Frontal cortex (tissue), 4 donors: ENCODE data around the gene LAPTM5. TPM values are rescaled to one million over a fixed set of nuclear protein-coding genes. Genes with fewer than 3 reads are reported as not detected.
"Not testable (repeated sequence)": the region's sequence is repeated elsewhere in the genome, so short reads cannot be mapped to it uniquely, and the experiment has no call there.

Experiments
- DNase-seq, 2 donors: peaks; one replicate each; pipeline ENCODE4 v3.0.0; 2012; ENCODE audit warnings: low spot score in 2 of 2
- FAIRE-seq: peaks from 2 replicates; lab custom pipeline; 2012; peaks lifted over from hg19 to GRCh38; lab: Jason Lieb, UNC
- total RNA-seq: library from RNA; depleted of rRNA; stranded (reverse); fragments of >200 nt; gene quantifications from one replicate; pipeline ENCODE4 v1.2.3, GENCODE V29; 2014
- donor health status: control.
- donor health status: control.
- donor health status: control.

Gene LAPTM5
- 3.7 TPM for total RNA-seq

- FAIRE-seq (no peak), DNase-seq (no peak)
Measured at GRCh38 chr1:30757352-30758120, at the start of gene LAPTM5. TSS of gene LAPTM5 (minus strand) at chr1:30757774. CDS start at chr1:30757745, 29 bp downstream.

GRCh38 chr1:30806381-30807317, 49.1 kb upstream of the LAPTM5 start:
- DNase-seq (no peak), FAIRE-seq (no peak)

GRCh38 chr1:30805304-30806003, 47.9 kb upstream of the LAPTM5 start:
- FAIRE-seq (no peak), DNase-seq (no peak)

- FAIRE-seq (no peak), DNase-seq (no peak)
Measured at GRCh38 chr1:30804822-30805221, 47.2 kb upstream of the LAPTM5 start.

GRCh38 chr1:30804352-30804751, 46.8 kb upstream of the LAPTM5 start:
- FAIRE-seq, result no peak

GRCh38 chr1:30803562-30803961, 46.0 kb upstream of the LAPTM5 start:
- FAIRE-seq, result no peak

More at GRCh38 chr1:30804352-30804751, 46.8 kb upstream of the LAPTM5 start:
- DNase-seq, result no peak

GRCh38 chr1:30801771-30802198, 44.2 kb upstream of the LAPTM5 start:
- DNase-seq, result peak; percentile 67 to 74
- FAIRE-seq, result no peak

More at GRCh38 chr1:30803562-30803961, 46.0 kb upstream of the LAPTM5 start:
- no peak for DNase-seq

GRCh38 chr1:30799233-30799511, 41.6 kb upstream of the LAPTM5 start:
- DNase-seq, result no peak
- FAIRE-seq, result no peak

- FAIRE-seq, result no peak
- no peak for DNase-seq
Measured at GRCh38 chr1:30798389-30799232, 41.0 kb upstream of the LAPTM5 start.

- FAIRE-seq, result no peak
- no peak for DNase-seq
Measured at GRCh38 chr1:30795026-30795425, 37.5 kb upstream of the LAPTM5 start.

- no peak for DNase-seq
- FAIRE-seq, result no peak
Measured at GRCh38 chr1:30794260-30794659, 36.7 kb upstream of the LAPTM5 start.

- no peak for FAIRE-seq
- DNase-seq, result no peak
Measured at GRCh38 chr1:30793209-30793608, 35.6 kb upstream of the LAPTM5 start.

GRCh38 chr1:30791868-30792267, 34.3 kb upstream of the LAPTM5 start:
- no peak for FAIRE-seq

GRCh38 chr1:30790850-30791778, 33.5 kb upstream of the LAPTM5 start:
- DNase-seq, result no peak
- FAIRE-seq, result no peak

More at GRCh38 chr1:30791868-30792267, 34.3 kb upstream of the LAPTM5 start:
- no peak for DNase-seq

- not testable (repeated sequence) for DNase-seq, FAIRE-seq
Measured at GRCh38 chr1:30790256-30790525, 32.6 kb upstream of the LAPTM5 start.

- DNase-seq, result no peak
- no peak for FAIRE-seq
Measured at GRCh38 chr1:30789388-30790255, 32.0 kb upstream of the LAPTM5 start.

- FAIRE-seq, result no peak
- no peak for DNase-seq
Measured at GRCh38 chr1:30788580-30789387, 31.2 kb upstream of the LAPTM5 start.
